ENCODE data around the gene TENM4. TPM values are rescaled to one million over a fixed set of nuclear protein-coding genes. Genes with fewer than 3 reads are reported as not detected.
A peak's percentile ranks its signal among the peaks of the same experiment; 100 is the strongest.

Gene TENM4
- total RNA-seq, 1 donor from 2014 or later, result 5.1 TPM

DNA sequence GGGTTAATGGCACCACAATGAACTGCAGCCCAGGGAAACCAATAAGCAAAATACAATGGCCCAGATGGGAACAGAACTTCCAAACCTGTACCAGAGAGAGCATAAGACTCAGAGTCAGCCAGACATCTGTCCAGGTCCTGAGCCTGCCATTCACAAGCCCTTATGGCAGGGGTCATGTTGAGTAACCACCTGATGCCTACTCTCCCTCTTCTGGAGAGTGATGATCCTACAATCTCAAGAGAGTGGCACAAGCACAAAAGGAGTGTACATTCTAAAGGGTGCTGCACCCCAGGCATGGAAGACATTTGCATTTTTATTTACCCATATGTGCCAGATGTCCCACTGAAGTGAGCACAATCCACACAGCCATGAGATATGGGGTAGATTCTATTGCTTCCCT lies 10.6 kb downstream of the TENM4 start:
- H3K4me1 Mint-ChIP-seq, result peaks cover 14% of the 10 kb centered on the region
- DNase-seq (ENCODE audit: low spot score), result no peak
- H3K27ac ChIP-seq, result no peak overlapping the region
- no peak overlapping the region for H3K4me2 ChIP-seq
- H3K79me2 ChIP-seq (ENCODE audit: low read depth), result no peaks in the 10 kb centered on the region
- H3K9ac ChIP-seq, result no peak overlapping the region
- no peak overlapping the region for H3K27ac Mint-ChIP-seq
- H3K9me3 ChIP-seq (ENCODE audit: low read depth), result no peaks in the 10 kb centered on the region
- H3K9me3 Mint-ChIP-seq, result no peaks in the 10 kb centered on the region
- no peaks in the 10 kb centered on the region for H3K4me1 ChIP-seq
- H2AFZ ChIP-seq (replicated peaks), result no peak overlapping the region
- peaks cover 9% of the 10 kb centered on the region for H4K20me1 ChIP-seq (ENCODE audit: low read depth)
- no peaks in the 10 kb centered on the region for H3K36me3 ChIP-seq
- H3K4me3 Mint-ChIP-seq, result no peak overlapping the region
- H3K36me3 Mint-ChIP-seq, result peaks cover 16% of the 10 kb centered on the region
- TF ChIP-seq EZH2phosphoT487 (IDR thresholded peaks at IDR 0.05) (no peak), EZH2 (IDR thresholded peaks at IDR 0.05) (no peak)
- TF ChIP-seq, protein P1, sequence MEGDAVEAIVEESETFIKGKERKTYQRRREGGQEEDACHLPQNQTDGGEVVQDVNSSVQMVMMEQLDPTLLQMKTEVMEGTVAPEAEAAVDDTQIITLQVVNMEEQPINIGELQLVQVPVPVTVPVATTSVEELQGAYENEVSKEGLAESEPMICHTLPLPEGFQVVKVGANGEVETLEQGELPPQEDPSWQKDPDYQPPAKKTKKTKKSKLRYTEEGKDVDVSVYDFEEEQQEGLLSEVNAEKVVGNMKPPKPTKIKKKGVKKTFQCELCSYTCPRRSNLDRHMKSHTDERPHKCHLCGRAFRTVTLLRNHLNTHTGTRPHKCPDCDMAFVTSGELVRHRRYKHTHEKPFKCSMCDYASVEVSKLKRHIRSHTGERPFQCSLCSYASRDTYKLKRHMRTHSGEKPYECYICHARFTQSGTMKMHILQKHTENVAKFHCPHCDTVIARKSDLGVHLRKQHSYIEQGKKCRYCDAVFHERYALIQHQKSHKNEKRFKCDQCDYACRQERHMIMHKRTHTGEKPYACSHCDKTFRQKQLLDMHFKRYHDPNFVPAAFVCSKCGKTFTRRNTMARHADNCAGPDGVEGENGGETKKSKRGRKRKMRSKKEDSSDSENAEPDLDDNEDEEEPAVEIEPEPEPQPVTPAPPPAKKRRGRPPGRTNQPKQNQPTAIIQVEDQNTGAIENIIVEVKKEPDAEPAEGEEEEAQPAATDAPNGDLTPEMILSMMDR (IDR thresholded peaks at IDR 0.05), result peak; percentile 18
- H3K27me3 Mint-ChIP-seq (ENCODE audit: insufficient read depth, low read depth), result peaks cover 2% of the 10 kb centered on the region
- H3K4me3 ChIP-seq, result no peak overlapping the region
- H3F3A ChIP-seq (ENCODE audit: low read depth), result no peaks in the 10 kb centered on the region
- H3K27me3 ChIP-seq, result peaks cover 19% of the 10 kb centered on the region

GRCh38 chr11:79428406-79428805 lies 12.4 kb downstream of the TENM4 start:
- no peak overlapping the region for H3K4me2 ChIP-seq
- no peaks in the 10 kb centered on the region for H3K79me2 ChIP-seq (ENCODE audit: low read depth)
- no peaks in the 10 kb centered on the region for H3K9me3 ChIP-seq (ENCODE audit: low read depth)
- no peak overlapping the region for H3K4me3 ChIP-seq
- H3F3A ChIP-seq (ENCODE audit: low read depth), result no peaks in the 10 kb centered on the region
- H3K9ac ChIP-seq, result no peak overlapping the region
- H2AFZ ChIP-seq (replicated peaks), result no peak overlapping the region
- no peaks in the 10 kb centered on the region for H3K9me3 Mint-ChIP-seq
- H3K36me3 ChIP-seq, result no peaks in the 10 kb centered on the region
- H3K27ac ChIP-seq, result no peak overlapping the region
- H3K36me3 Mint-ChIP-seq, result peaks cover 16% of the 10 kb centered on the region
- H3K27me3 Mint-ChIP-seq (ENCODE audit: insufficient read depth, low read depth), result no peaks in the 10 kb centered on the region
- TF ChIP-seq EZH2 (IDR thresholded peaks at IDR 0.05) (no peak), EZH2phosphoT487 (IDR thresholded peaks at IDR 0.05) (no peak)
- TF ChIP-seq, protein P1 (IDR thresholded peaks at IDR 0.05), result no peak
- peaks cover under 1% of the 10 kb centered on the region for H3K27me3 ChIP-seq
- no peaks in the 10 kb centered on the region for H4K20me1 ChIP-seq (ENCODE audit: low read depth)
- no peaks in the 10 kb centered on the region for H3K4me1 ChIP-seq
- peaks cover 8% of the 10 kb centered on the region for H3K4me1 Mint-ChIP-seq
- DNase-seq (ENCODE audit: low spot score), result no peak
- no peak overlapping the region for H3K27ac Mint-ChIP-seq
- no peak overlapping the region for H3K4me3 Mint-ChIP-seq

- H3K4me3 ChIP-seq, result no peak overlapping the region
- H3K79me2 ChIP-seq (ENCODE audit: low read depth), result no peaks in the 10 kb centered on the region
Observed at GRCh38 chr11:79427611-79428327, 13.1 kb downstream of the TENM4 start.

More at GRCh38 chr11:79427611-79428327, 13.1 kb downstream of the TENM4 start:
- Histone ChIP-seq H3K4me1 (no peaks in the 10 kb centered on the region), H3K36me3 (no peaks in the 10 kb centered on the region), H3K9ac (no peak overlapping the region), H2AFZ (replicated peaks) (no peak overlapping the region), H3K9me3 (ENCODE audit: low read depth) (no peaks in the 10 kb centered on the region), H3K4me2 (no peak overlapping the region), H4K20me1 (ENCODE audit: low read depth) (no peaks in the 10 kb centered on the region), H3K27me3 (no peaks in the 10 kb centered on the region), H3F3A (ENCODE audit: low read depth) (no peaks in the 10 kb centered on the region), H3K27ac (no peak overlapping the region)
- Mint-ChIP-seq H3K9me3 (no peaks in the 10 kb centered on the region), H3K4me1 (peaks cover 6% of the 10 kb centered on the region), H3K27ac (no peak overlapping the region), H3K27me3 (ENCODE audit: insufficient read depth, low read depth) (no peaks in the 10 kb centered on the region), H3K36me3 (peaks cover 16% of the 10 kb centered on the region), H3K4me3 (no peak overlapping the region)
- TF ChIP-seq, protein P1 (IDR thresholded peaks at IDR 0.05), result no peak
- no peak for TF ChIP-seq EZH2 (IDR thresholded peaks at IDR 0.05)
- TF ChIP-seq EZH2phosphoT487 (IDR thresholded peaks at IDR 0.05), result no peak
- no peak for DNase-seq (ENCODE audit: low spot score)

Measured in neural progenitor cell (in vitro differentiated cells).